Ishikawa (cell line): ENCODE measurements around the gene ADAP1.

Source experiments
- CEBPB ChIP-seq: IDR thresholded peaks from 2 replicates; pipeline ENCODE4 v1.6.1; 2012
- CREB1 ChIP-seq: IDR thresholded peaks from 2 replicates; pipeline ENCODE4 v1.6.1; 2012; ENCODE audit warnings: low read depth
- EGR1 ChIP-seq: IDR thresholded peaks from 2 replicates; pipeline ENCODE4 v1.6.1; 2012
- EP300 ChIP-seq: IDR thresholded peaks from 2 replicates; pipeline ENCODE4 v1.6.1; 2012; ENCODE audit warnings: borderline replicate concordance
- FOXM1 ChIP-seq: IDR thresholded peaks from 2 replicates; pipeline ENCODE4 v1.6.1; 2012; ENCODE audit warnings: low read depth, borderline replicate concordance
- NFIC ChIP-seq: IDR thresholded peaks from 2 replicates; pipeline ENCODE4 v1.6.1; 2012
- RAD21 ChIP-seq: IDR thresholded peaks from 2 replicates; pipeline ENCODE4 v1.6.1; 2012; ENCODE audit warnings: low read depth
- REST ChIP-seq: IDR thresholded peaks from 2 replicates; pipeline ENCODE4 v1.6.1; 2012; ENCODE audit warnings: low read depth, mild to moderate bottlenecking
- TAF1 ChIP-seq: IDR thresholded peaks from 2 replicates; pipeline ENCODE4 v1.6.1; 2012; ENCODE audit warnings: low read depth, mild to moderate bottlenecking
- TCF12 ChIP-seq: IDR thresholded peaks from 2 replicates; pipeline ENCODE4 v1.6.1; 2012; ENCODE audit warnings: low read depth
- TEAD4 ChIP-seq: IDR thresholded peaks from 2 replicates; pipeline ENCODE4 v1.6.1; 2012
- YY1 ChIP-seq: IDR thresholded peaks from 2 replicates; pipeline ENCODE4 v1.6.1; 2012; ENCODE audit warnings: low read depth
- ZBTB7A ChIP-seq: IDR thresholded peaks from 2 replicates; pipeline ENCODE4 v1.6.1; 2012; ENCODE audit warnings: low read depth
- TF ChIP-seq, protein P1 (sequence below): IDR thresholded peaks from 2 replicates; pipeline ENCODE4 v1.6.1; 2012
- TF ChIP-seq, protein P2 (sequence below): IDR thresholded peaks from 2 replicates; pipeline ENCODE4 v1.6.1; 2012

The ADAP1 gene

DNA sequence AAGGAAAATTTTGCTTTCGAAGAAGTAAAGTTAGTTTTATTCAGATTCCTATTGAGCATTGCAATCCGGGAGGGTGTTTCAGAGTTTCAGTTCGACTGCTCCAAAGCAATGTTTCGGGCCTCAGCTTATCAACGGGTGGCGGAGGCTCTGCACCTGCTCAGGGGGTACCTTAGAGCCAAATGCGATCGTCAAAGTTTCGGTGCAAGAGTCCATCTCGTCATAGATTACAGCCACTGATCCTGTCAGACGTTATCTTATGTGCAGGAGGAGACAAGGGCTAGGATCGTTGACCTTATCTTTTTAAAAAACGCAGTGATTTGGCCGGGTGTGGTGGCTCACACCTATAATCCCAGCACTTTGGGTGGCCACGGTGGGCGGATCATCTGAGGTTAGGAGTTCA lies 24.7 kb upstream of the ADAP1 start:
- no peak for TF ChIP-seq TEAD4
- TF ChIP-seq RAD21, result no peak
- TF ChIP-seq REST, result no peak
- TF ChIP-seq, protein P1, sequence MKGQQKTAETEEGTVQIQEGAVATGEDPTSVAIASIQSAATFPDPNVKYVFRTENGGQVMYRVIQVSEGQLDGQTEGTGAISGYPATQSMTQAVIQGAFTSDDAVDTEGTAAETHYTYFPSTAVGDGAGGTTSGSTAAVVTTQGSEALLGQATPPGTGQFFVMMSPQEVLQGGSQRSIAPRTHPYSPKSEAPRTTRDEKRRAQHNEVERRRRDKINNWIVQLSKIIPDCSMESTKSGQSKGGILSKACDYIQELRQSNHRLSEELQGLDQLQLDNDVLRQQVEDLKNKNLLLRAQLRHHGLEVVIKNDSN, result no peak
- TF ChIP-seq TCF12, result no peak
- TF ChIP-seq TAF1, result no peak
- TF ChIP-seq EP300, result no peak
- TF ChIP-seq YY1, result no peak
- TF ChIP-seq, protein P2, sequence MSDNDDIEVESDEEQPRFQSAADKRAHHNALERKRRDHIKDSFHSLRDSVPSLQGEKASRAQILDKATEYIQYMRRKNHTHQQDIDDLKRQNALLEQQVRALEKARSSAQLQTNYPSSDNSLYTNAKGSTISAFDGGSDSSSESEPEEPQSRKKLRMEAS, result no peak
- TF ChIP-seq EGR1, result no peak
- TF ChIP-seq ZBTB7A, result no peak
- no peak for TF ChIP-seq FOXM1
- no peak for TF ChIP-seq CREB1
- TF ChIP-seq CEBPB, result no peak
- TF ChIP-seq NFIC, result no peak

DNA sequence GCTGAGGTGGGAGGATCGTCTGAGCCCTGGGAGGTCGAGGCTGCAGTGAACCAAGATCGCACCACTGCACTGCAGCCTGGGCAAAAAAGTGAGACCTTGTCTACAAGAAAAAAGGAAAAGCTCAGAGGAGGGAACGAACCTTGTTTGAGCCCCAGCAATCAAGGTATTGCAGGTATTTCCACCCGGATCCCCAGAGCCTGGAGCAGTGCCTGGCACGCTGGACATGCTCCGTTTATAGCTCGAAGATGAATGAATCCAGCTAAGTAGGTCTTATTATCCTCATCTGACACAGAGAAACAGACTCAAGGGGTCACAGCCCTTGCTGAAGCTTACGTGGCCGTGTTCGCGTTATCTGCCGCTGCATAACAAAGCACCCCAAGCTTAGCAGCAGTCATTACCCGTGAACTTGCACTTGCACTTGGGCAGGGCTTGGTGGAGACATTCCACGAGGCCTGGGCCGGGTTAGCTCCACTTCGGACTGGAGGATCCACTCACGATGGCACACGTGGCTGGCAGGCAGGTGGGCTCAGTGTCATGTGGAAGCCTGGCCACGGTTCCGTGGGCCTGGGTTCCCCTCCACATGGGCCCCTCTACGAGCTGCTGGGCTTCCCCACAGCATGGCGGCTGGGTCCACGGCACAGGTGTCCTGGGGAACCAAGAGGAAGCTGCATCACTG lies 24.1 kb upstream of the ADAP1 start:
- TF ChIP-seq FOXM1 (no peak), EGR1 (no peak), NFIC (no peak), TEAD4 (no peak), REST (no peak), TCF12 (no peak), EP300 (no peak), CREB1 (no peak), ZBTB7A (no peak)
- TF ChIP-seq, protein P1, result no peak
- TF ChIP-seq, protein P2, result no peak

GRCh38 chr7:978049-978346 lies 23.5 kb upstream of the ADAP1 start:
- TF ChIP-seq REST, result no peak
- no peak for TF ChIP-seq YY1
- no peak for TF ChIP-seq CEBPB
- no peak for TF ChIP-seq EP300
- no peak for TF ChIP-seq RAD21
- TF ChIP-seq ZBTB7A, result no peak
- TF ChIP-seq, protein P2, result no peak
- no peak for TF ChIP-seq NFIC
- TF ChIP-seq TAF1, result no peak
- TF ChIP-seq TEAD4, result no peak
- no peak for TF ChIP-seq TCF12
- TF ChIP-seq, protein P1, result no peak
- TF ChIP-seq CREB1, result no peak
- no peak for TF ChIP-seq EGR1
- TF ChIP-seq FOXM1, result no peak
